Amniotic stem cell (primary cell): ENCODE results near the gene PERM1.
"Not testable (repeated sequence)": the region's sequence is repeated elsewhere in the genome, so short reads cannot be mapped to it uniquely, and the experiment has no call there.

ENCODE experiments used
- DNase-seq: peaks from one replicate; lab custom pipeline; 2025; lab: John Stamatoyannopoulos, UW

Gene PERM1, protein sequence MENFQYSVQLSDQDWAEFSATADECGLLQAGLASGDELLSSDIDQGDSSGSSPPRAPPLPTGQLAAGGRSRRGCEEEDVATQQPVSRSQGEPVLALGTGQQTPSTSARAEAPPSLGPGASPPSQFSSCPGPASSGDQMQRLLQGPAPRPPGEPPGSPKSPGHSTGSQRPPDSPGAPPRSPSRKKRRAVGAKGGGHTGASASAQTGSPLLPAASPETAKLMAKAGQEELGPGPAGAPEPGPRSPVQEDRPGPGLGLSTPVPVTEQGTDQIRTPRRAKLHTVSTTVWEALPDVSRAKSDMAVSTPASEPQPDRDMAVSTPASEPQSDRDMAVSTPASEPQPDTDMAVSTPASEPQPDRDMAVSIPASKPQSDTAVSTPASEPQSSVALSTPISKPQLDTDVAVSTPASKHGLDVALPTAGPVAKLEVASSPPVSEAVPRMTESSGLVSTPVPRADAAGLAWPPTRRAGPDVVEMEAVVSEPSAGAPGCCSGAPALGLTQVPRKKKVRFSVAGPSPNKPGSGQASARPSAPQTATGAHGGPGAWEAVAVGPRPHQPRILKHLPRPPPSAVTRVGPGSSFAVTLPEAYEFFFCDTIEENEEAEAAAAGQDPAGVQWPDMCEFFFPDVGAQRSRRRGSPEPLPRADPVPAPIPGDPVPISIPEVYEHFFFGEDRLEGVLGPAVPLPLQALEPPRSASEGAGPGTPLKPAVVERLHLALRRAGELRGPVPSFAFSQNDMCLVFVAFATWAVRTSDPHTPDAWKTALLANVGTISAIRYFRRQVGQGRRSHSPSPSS

DNA sequence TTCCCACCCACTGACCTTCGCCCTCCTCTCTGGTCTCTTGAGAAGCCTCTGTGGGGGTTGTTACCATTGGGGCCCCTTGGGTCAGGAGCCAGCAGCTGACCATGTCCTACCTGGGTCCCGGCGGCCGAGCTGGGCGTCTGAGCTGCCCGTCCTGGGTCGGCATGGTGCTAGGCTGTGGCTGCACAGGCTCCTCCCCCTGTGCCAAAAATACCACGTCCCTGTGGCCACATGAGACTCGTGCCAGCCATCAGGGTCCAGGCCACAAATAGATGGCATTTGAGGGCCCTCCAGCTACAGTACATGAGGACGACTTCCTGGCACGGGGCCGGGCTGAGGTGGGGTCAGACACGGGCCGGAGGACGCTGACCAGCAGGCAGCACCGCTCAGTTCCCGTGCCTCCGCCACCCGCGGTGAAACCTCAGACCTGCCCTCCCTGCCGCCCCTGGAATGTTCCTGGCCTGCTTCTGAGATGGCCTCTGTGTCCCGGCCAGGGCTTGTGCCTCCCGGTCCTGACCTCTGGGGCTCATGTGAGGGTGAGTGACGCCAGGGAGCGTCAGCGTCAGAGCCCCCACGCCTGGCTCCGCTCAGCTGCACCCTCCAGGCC lies at the start of gene PERM1:
PERM1 (minus strand) TSS at position 139 of the 604 bp plus-strand sequence. CDS start 1,064 bp downstream, outside the sequence.
- no peak for DNase-seq

DNA sequence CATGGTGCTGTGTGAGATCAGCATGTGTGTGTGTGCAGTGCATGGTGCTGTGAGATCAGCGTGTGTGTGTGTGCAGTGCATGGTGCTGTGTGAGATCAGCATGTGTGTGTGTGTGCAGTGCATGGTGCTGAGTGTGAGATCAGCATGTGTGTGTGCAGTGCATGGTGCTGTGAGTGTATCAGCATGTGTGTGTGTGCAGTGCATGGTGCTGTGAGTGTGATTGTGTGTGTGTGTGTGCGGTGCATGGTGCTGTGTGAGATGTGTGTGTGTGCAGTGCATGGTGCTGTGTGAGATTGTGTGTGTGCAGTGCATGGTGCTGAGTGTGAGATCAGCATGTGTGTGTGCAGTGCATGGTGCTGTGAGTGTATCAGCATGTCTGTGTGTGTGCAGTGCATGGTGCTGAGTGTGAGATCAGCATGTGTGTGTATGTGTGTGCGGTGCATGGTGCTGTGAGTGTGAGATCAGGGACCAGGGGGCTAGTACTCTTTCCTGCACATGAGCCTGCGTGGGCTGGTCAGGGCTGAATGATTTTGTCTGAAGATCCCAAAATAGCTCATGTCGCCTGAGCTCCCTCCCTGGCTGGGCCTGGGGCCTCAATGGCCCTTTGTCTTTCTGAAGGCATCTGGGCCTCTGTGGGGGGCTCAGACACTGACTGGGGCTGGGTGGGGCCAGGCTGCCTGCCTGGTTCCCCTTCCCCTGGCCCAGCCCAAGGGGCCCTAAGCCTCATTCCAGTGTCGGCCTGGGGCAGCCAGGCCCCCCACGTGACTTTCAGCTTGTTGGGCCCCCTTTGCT lies 49.2 kb upstream of the PERM1 start:
- DNase-seq = not testable (repeated sequence)

DNA sequence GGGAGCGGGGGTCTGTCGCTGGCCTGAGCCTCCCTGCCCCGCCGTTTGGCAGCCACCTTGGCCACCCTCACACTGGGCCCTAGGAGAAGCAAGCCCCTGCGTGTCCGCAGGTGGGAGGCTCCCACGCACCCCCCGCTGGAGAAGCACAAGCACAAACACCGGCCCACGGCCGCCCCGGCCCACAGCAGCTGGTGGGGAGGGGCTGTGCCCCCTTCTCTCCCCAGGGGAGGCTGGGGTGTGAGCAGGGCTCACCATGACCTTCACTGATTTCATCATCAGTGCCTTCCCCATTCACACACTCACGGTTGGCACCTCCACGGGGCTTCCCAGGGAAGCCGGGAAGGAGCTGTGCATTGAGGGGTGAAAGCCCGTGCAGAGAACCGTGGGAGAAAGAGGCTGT lies 45.9 kb upstream of the PERM1 start:
- no peak for DNase-seq

DNA sequence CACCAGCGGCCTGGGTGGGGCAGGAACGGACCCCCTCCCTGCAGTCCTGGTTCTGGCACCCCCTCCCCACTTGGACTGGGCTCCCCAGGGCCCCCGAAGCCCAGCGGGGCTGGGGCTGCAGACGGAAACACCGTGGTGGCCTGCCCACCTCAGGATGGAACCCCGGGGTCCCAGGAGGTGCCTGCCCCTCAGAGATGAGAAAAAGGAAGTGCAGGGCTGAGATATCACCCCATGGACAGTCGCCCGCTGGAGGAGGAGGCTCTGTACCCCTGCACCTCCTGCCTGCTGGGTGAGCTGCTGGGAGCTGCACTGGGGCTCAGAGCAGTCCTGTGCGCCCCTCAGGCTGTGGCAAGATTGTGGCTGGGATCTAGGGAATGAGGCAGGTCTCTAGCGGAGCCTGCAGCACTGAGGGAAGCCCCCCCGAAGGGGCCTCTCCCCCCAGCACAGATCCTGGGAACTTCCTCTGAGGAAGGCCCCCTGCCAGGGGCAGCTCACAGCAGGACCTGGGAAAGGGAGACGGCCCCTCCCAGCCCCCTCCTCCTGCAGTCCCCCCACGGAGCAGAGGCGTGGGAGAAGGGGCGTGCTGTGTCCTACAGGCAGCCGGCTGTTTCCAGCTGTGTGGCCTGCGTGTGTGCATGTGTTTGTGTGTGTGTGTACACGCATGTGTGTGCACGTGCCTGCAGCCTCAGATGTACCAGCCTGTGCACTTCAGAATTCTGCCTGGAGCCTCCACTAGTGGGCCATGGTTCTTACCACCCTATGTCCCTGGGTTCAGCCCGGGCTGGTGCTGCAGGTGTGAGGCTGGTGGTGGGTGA lies 44.9 kb upstream of the PERM1 start:
- DNase-seq = no peak

DNA sequence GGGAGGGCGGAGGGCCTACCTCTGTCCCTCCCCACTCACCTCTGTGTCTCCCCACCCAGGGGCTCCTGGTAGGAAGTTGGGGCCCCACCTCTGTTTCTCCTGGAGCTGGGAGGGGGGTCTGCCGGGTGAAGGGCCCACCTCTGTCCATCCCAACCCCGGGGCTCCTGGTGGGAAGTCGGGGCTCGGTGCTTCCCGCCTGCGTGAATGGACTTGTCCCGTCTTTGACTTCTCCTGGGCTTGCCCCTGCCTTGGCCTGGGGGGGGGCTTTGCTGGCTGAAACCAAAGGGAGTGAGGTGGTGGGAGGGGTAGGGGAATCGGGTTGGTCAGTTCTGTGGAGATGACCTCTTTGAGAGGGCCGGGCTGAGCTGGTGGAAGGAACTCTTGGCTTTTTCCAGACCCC lies 43.8 kb upstream of the PERM1 start:
- DNase-seq = no peak

DNA sequence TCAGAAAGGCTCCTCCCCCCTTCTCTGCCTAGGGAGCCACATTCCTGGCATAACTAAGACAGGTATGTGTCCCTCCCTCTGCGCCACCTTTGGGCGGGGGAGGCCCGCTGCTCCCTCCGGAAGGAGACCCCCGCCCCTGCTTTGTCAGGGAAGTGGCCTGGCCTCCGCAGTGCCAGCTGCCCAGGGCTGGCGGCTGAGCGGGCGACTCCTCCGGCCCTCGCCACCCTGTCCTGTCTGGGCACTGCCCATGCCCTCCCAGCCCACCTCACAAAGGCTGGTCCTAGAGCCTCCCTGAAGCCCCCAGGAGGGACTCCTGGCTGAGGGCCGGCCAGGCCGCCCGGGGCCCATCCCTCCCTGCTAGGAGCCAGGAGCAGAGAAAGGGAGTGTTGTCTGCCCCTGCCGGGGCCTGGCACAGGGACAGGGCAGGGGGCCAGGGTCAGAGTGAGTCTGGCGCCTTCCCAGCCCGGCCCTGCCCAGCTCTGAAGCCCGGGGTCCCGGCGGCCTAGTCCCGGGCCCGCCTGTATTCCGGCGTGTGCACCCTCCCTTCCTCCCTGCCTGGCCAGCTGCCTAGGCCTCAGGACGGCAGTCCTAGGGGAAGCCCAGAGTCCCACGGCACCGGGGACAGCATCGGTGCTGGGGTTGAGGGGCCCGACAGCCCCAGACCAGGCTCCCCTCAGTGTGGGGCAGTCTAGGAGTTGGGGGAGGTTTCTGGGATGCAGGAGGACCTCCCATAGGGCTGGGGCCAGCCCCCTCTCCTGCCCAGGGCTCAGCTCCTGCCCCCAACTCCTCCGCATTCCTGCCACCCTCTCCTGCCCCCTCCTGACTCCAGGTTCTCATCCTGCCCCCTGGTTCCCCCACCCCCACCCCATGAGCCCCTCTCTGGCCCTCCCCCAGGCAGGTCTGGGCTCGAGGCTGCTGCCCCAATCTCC lies 43.1 kb upstream of the PERM1 start:
- no peak for DNase-seq

DNA sequence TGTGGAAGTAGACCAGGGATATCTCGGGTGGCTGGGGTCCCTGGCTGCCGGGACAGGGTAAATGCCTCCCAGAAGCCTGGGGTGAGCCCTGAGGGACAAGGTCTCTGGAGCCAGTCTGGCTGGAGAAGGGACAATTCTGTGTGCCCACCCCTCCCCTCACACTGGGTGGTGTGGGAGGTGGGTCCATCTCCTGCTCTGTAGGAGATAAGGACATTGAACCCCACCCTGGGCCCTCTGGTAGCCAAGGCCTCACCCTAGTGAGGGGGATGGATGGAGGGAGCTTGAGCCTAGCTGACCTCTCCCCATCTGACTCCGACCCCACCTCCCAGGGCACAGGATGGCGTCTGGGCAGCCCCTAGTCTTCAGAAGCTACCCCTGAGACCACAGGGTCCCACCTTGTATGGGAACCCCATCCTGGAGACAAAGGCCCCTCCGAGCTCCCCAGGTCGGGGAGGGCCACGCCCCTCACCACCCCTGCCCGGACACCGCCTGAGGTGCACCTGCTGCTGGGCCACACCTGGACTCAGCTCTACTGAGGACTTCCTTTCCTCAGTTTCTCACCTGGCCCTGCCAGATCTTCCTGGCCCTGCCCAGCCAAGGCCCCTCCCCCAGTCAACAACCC lies 42.4 kb upstream of the PERM1 start:
- no peak for DNase-seq

DNA sequence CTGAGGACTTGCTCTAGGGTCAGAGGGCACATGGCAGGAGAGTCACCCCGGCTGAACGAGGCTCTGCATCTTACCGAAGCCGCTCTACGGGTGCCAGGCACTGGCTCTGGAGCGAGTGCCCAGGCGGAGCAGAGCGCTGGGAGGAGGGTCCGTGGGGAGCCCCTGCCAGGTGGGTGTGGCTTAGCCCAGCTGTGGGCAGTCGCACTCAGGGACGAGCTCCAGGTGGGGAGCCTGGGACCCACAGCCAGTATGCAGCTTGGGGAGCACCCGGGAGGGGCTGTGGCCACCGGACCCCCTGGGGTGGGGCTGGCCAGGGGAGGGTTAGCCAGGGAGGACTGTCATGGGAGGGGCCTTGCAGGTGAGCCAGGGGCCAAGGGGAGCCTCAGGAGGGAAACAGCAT lies 41.8 kb upstream of the PERM1 start:
- no peak for DNase-seq

DNA sequence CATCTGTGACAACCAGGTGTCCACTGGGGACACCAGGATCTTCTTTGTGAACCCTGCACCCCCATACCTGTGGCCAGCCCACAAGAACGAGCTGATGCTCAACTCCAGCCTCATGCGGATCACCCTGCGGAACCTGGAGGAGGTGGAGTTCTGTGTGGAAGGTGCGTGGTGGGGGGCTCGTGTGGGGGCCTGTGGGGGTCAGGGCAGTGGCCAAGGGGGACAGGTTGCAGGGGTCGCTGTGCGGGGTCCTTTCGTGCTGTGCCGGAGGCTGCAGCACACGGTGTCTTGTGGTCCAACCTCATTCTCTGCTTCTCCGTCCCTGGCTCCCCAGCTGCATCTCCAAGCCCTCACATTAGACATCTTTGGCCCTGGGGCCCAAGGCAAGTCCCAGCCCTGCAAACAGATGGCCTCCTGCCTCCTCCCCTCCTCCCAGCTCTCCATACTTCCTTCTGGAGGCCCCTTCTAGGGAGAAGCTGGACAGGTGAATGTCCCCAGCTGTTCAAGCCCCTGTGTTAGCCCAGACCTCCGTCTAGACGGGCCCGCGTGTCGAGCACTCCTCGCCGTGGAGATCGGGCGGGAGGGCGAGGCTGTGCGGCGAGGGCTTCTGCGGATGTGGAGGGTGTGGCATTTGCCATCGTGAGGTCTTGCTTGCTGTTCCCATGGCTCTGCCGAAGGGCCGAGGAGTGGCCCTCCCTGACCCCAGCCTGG lies 40.6 kb upstream of the PERM1 start:
- DNase-seq = no peak

DNA sequence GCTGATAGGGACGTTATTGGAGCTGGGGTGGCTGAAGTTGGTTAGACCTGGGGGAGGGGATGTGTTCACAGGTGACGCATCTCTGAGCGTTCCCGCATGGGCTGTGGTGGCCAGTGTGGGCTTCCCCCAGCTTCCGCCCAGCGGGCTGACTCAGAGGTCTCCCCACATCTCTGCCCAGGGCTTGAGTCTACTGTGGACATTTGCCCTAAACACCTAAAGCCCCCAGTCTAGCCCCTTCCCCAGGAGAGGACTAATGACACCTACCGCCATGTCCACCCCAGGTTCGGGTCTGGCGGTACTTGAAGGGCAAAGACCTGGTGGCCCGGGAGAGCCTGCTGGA lies 40.0 kb upstream of the PERM1 start:
- DNase-seq = no peak

DNA sequence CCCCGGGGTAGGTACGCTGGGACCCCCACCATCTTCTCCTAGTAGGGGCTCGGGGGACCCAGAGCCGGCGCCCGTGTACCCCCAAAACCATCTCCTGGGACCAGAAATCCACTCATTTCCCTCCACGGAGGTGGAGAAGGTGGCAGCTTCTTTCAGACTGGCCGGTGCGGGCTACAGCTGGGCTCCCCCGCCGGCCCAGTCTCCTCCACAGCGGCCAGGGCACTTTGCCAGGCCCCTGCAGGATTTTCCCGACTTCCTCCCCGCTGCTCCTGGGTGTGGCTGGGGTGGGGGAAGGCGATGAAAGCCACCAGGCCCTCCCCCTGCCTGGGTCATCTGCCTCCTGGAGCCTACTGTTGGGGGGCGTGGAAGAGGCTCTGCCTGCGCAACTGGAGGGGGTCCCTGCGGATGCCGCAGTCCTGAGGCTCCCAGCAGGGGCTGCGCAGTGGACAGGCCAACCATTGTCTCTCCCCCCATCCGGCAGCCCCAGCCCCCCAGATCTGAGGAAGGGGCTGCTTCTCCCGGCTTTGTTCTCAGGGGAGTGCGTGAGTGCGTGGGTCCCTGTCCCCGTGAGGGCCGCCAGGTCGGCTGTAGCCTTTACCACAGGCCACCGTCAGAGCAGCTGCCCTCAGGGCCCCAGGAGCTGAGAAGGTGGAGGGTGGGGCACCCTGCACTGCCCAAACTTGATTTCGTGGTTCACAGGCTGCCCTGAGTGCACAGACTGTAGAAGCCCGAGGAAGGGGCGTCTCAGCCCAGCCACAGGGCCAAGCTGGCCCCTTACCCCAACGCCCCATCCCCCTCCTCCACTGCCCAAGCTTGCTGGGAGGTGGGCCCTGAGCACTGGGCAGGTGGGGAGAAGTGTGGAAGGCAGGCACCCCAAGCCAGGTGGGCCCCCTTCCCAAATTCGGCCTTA lies 39.4 kb upstream of the PERM1 start:
- peak; percentile 30 for DNase-seq

DNA sequence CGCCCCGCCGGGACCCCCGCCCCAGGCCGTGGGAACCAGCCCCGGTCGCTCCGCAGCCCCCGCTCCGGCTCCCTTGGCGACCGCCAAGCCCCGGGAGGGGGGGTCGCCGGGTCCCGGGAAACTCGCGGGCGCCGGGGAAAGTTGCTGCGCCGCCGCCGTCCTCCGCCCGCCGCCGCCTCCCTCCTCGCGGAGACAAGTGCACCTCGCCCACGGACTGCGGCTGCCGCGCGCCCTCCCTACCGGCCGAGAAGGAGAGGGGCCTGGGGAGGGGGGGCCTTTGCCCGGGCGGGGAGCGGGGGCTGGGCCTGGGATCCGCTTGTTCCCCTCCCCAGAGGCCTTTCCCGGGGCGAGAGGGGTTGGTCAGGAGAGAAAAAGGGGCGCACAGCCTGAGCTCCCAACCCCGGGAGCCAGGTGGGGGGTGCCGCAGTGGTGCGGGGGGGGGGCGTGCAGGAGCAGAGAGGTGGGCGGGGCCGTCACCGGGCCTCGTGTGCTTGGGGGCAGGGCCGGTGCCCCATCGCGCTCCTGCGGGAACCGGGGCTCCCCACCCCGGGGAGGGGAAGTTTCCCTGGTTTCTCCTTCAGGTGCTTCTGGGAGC lies 38.6 kb upstream of the PERM1 start:
- DNase-seq = no peak

DNA sequence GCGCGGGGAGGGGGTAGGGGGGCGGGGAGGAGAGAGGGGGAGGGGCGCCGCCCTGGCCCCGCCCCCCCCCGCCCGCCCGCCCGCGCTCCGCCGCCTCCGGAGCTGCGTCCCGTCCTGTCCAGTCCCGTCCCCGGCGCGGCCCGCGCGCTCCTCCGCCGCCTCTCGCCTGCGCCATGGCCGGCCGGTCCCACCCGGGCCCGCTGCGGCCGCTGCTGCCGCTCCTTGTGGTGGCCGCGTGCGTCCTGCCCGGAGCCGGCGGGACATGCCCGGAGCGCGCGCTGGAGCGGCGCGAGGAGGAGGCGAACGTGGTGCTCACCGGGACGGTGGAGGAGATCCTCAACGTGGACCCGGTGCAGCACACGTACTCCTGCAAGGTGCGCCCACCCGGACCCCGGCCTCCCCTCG lies 38.1 kb upstream of the PERM1 start, which contains the start of gene AGRN:
AGRN (plus strand) TSS at position 121 of the 405 bp plus-strand sequence; CDS start at position 174, 53 bp downstream.
- no peak for DNase-seq

DNA sequence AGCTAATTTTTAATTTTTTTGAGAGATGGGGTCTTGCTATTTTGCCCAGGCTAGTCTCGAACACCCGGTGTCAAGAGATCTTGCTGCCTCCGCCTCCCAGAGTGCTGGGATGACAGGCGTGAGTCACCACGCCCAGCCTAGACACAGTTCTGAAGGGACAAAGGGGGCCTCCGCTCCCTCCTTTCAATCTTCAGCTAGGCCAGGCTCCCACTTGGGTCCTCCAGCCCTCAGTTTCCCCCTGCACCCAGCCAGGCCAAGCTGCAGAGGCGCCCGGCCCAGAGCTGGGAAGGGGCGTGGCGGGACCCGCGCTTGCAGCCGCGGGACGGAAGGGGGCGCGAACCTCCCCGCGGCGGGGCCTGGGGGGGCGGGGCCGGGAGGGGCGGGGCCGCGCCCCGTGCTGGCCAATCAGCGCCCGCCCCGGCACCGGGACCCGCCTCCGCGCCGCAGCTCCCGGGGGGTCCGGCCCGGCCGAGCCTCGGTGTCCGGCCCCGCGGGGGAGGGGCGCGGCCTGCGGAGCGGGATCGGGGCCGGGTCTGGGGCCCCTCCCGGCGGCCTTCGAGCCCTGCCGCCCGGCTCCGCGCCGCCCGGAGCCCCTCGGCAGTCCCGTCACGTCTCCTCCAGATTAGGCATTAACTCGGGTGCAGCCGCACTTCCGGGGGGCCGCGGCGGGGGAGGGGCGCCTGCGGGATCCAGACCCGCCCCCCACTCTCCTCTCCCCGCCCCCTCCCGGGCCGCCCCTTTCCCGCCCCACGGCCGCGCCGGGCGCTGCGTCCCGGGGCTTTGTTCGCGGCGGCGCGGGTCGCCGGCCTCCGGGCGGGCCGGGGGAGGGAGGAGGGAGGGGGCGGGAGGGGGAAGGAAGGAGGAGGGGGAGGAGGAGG lies 37.5 kb upstream of the PERM1 start:
- peak; percentile 69 for DNase-seq

DNA sequence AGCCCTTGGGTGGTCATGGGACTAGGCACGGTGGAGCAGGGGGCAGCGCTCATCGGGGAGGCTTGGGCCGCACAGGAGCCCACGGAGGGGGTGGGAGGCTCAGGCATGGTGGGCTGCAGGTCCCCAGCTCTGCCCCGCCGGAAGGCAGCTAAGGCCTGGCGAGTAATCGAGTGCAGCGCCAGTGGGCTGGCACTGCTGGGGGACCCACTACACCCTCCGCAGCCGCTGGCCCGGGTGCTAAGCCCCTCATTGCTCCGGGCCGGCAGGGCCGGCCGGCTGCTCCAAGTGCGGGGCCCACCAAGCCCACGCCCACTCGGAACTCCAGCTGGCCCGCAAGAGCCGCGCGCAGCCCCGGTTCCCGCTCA lies 36.4 kb upstream of the PERM1 start:
- not testable (repeated sequence) for DNase-seq
